Measurements from ENCODE around the gene YLPM1. TPM values are rescaled to one million over a fixed set of nuclear protein-coding genes. Genes with fewer than 3 reads are reported as not detected.
A peak's percentile ranks its signal among the peaks of the same experiment; 100 is the strongest.

Gene YLPM1
- total and polyA plus RNA-seq, 11 donors: 15.0 to 48.1 (median 25.5) TPM

- 74 to 80% (median 77%) methylated on average over 3 of the region's 3 CpGs for WGBS, 4 donors
- intact Hi-C loops (cut with DNase I): loop anchor here in 1 of 10 donors (10.0 kb wide), 1 partner anchor 438 kb away; no protein-coding TSS in a partner anchor
- no peaks in the 10 kb centered on the region for H3K9me3 ChIP-seq
- no peaks in the 10 kb centered on the region for H3K36me3 ChIP-seq
- DNase-seq: no peak
- H3K27me3 ChIP-seq: no peaks in the 10 kb centered on the region
- H3K27ac ChIP-seq: no peak overlapping the region
- TF ChIP-seq POLR2A (IDR thresholded peaks at IDR 0.05) (no peak), CTCF (IDR thresholded peaks at IDR 0.05) (no peak)
- H3K4me1 ChIP-seq: peaks cover 0 to 23% (median 0%) of the 10 kb centered on the region in 12 donors
- no peak for ATAC-seq
- no peak overlapping the region for H3K4me3 ChIP-seq
Observed at GRCh38 chr14:74866708-74867389, 103.7 kb downstream of the YLPM1 start.

GRCh38 chr14:74867673-74868072, 104.6 kb downstream of the YLPM1 start:
- 40 to 57% (median 51%) methylated on average over 5 of the region's 5 CpGs for WGBS, 4 donors
- Histone ChIP-seq H3K4me3 (no peak overlapping the region), H3K4me1 (peaks cover 0 to 23% (median 0%) of the 10 kb centered on the region in 12 donors), H3K27me3 (no peaks in the 10 kb centered on the region), H3K27ac (peak overlapping the region in 1 of 12 donors; percentile 34), H3K9me3 (no peaks in the 10 kb centered on the region), H3K36me3 (no peaks in the 10 kb centered on the region)
- intact Hi-C loops (cut with DNase I): loop anchor here in 1 of 10 donors (10.0 kb wide), 1 partner anchor 437 kb away; no protein-coding TSS in a partner anchor
- TF ChIP-seq POLR2A (IDR thresholded peaks at IDR 0.05) (no peak), CTCF (IDR thresholded peaks at IDR 0.05) (no peak)
- ATAC-seq (peak; percentile 19 to 72 (median 54)), DNase-seq (peak in 1 of 5 donors; percentile 66)

- H3K9me3 ChIP-seq: no peaks in the 10 kb centered on the region
- no peak for ATAC-seq
- WGBS, 4 donors: 92 to 95% (median 93%) methylated on average over 8 of the region's 8 CpGs
- H3K4me1 ChIP-seq: peaks cover 0 to 13% (median 0%) of the 10 kb centered on the region in 12 donors
- H3K27me3 ChIP-seq: no peaks in the 10 kb centered on the region
- no peak for DNase-seq
- TF ChIP-seq POLR2A (IDR thresholded peaks at IDR 0.05) (no peak), CTCF (IDR thresholded peaks at IDR 0.05) (no peak)
- no peak overlapping the region for H3K4me3 ChIP-seq
- no peaks in the 10 kb centered on the region for H3K36me3 ChIP-seq
- intact Hi-C loops (cut with DNase I): loop anchor here in 1 of 10 donors (10.0 kb wide), 1 partner anchor 436 kb away; no protein-coding TSS in a partner anchor
- H3K27ac ChIP-seq: no peak overlapping the region
Observed at GRCh38 chr14:74868739-74869138, 105.6 kb downstream of the YLPM1 start.

GRCh38 chr14:74871819-74872218, 108.7 kb downstream of the YLPM1 start:
- Histone ChIP-seq H3K36me3 (no peaks in the 10 kb centered on the region), H3K27me3 (no peaks in the 10 kb centered on the region), H3K4me1 (peaks cover 0 to 24% (median 0%) of the 10 kb centered on the region in 12 donors), H3K9me3 (no peaks in the 10 kb centered on the region), H3K27ac (no peak overlapping the region), H3K4me3 (no peak overlapping the region)
- no peak for ATAC-seq
- TF ChIP-seq POLR2A (IDR thresholded peaks at IDR 0.05) (no peak), CTCF (IDR thresholded peaks at IDR 0.05) (no peak)
- intact Hi-C loops (cut with DNase I): no loop called here
- WGBS, 4 donors: 84 to 89% (median 86%) methylated on average over 4 of the region's 4 CpGs
- DNase-seq: no peak
